ENCODE data around the gene GJD4.

DNA sequence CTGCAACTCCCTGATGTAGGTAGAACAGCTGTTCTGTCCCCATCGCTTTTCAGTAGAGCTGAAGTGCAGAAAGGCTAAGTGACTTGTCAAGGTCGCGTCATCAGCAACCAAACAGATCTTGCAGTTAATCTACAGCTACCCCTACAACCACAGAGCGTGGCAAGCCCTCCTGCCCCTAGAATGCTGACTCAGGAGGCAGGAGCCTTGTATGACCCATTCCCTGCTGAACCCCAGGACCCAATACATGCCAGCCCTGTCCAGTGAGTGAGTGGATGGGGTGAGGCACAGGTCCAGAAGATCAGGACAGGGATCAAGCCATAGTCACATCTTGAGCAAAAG lies 26.6 kb upstream of the GJD4 start:
- TF ChIP-seq, protein P1, sequence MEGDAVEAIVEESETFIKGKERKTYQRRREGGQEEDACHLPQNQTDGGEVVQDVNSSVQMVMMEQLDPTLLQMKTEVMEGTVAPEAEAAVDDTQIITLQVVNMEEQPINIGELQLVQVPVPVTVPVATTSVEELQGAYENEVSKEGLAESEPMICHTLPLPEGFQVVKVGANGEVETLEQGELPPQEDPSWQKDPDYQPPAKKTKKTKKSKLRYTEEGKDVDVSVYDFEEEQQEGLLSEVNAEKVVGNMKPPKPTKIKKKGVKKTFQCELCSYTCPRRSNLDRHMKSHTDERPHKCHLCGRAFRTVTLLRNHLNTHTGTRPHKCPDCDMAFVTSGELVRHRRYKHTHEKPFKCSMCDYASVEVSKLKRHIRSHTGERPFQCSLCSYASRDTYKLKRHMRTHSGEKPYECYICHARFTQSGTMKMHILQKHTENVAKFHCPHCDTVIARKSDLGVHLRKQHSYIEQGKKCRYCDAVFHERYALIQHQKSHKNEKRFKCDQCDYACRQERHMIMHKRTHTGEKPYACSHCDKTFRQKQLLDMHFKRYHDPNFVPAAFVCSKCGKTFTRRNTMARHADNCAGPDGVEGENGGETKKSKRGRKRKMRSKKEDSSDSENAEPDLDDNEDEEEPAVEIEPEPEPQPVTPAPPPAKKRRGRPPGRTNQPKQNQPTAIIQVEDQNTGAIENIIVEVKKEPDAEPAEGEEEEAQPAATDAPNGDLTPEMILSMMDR (IDR thresholded peaks at IDR 0.05; ENCODE audit: low read length): no peak
- no peak for TF ChIP-seq EZH2 (IDR thresholded peaks at IDR 0.05; ENCODE audit: borderline replicate concordance, low read length)
